Left hindlimb (tissue), 1 donor: Measurements from ENCODE around the gene BTBD6.

Experiments
- DNase-seq: peaks from one replicate; pipeline ENCODE4 v3.0.0-alpha.2; 2018

The BTBD6 gene

GRCh38 chr14:105211758-105212089 lies 36.6 kb upstream of the BTBD6 start:
- DNase-seq = no peak

DNA sequence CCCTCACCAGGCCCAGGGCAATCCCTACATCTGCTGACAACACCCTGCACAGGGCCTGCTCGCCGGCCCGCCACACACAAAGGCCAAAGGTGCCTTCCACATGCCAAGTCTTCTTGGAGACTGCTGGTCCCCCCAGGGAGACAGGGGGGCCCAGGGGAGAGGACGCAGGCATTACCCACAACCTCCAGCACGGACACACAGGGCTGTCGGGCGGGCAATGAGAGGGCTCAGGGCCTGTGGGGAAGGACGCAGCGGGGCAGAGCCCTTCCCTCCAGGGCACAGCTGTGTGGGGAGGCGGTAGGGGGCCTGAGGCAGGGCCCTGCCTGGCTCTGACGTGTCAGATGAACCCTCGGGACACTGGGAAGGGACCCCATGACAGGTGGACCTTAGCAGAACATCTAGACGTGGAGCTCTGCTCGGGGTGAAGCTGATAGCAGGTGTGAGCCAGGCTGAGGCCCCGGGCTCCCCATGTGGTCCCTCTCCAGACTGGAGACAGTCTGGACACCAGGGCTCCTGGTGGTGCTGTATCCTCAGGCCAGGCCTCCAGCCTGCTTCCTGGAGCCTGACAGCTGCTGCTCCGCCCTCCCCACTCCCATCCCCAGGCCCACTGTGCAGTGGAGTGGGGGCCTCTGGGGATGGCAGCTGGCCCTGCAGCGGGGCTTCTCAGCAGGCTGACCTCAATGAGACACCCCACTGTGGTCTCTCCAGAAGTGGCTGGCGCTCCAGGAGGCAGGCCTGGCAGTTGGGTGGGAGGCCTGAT lies 35.6 kb upstream of the BTBD6 start:
- peak; percentile 58 for DNase-seq

DNA sequence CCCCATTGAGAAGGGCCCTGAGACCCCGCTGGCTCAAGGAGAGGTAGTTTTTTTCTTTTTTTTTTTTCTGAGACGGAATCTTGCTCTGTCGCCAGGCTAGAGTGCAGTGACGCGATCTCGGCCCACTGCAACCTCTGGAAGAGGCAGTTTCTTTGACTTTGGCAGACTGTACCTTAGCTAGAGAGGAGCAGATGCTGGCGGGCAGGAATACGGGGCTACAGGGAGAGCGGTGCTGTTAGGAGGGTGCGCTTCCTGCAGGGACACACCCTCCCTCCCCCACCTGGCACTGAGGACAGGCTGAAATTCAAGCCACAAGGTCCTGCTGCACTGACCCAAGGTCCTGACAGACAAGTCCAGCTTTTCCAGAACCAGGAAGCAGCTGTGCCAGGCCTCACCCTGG lies 35.0 kb upstream of the BTBD6 start:
- DNase-seq = no peak

- DNase-seq = no peak
Measured at GRCh38 chr14:105214324-105214915, 33.9 kb upstream of the BTBD6 start.

GRCh38 chr14:105215602-105216001 lies 32.7 kb upstream of the BTBD6 start:
- no peak for DNase-seq

DNA sequence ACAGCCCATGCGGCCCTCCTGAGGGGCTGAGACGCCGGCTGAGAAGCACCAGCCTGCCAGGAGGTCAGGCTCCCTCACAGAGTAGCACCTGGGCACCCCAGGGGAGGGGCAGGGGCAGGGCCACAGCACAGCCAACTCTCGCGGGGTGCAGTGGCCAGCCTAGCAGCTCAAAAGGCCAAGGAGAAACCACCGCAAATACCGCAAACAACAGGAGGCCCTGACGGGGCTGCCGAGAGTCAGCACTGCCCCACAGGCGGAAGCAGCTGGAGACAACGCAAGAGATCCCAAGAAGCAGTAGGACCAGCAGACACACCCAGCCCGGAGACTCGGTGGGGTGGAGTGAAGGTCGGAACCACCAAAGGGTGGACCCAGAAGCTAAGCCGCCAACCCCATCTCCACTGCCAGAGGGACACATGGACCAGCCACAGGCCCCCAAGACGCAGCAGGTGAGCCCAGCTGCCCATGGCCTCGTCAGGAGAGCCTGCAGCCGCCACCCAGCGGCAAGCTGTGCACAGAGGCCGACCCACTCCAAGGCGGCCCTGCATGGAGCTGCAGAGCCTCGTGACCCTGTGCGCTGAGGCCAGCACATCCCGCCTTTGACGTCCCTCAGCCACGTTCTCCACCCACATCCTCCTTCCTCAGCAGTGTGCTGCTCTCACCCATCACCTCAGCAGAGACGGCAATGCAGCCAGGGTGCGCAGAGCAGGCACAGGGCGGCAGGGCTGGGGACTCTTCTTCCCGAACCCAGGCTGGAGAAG lies 31.7 kb upstream of the BTBD6 start:
- DNase-seq = no peak

GRCh38 chr14:105217774-105218173 lies 30.6 kb upstream of the BTBD6 start:
- no peak for DNase-seq

DNA sequence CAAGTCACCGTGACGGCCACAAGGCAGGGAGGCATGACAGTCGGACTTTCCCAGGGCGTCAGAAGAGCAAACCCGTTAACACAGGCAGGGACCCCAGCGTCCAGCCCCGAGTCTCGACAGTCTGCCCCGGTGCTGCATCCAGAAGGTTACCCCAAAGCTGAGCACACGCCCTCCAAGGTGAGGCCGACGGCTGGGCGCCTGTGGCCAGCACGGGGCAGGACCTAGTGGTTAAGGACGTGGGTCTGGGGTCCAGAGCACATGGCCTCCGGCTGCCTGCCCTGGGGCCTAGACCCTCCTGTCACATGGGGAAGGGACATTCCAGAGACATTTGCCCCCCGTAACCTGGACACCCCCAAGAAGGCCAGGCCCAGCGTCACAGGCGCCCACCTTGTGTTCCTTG lies 29.7 kb upstream of the BTBD6 start:
- DNase-seq = no peak

- no peak for DNase-seq
Measured at GRCh38 chr14:105219043-105219612, 29.2 kb upstream of the BTBD6 start.

- no peak for DNase-seq
Measured at GRCh38 chr14:105219753-105220152, 28.6 kb upstream of the BTBD6 start.

GRCh38 chr14:105220699-105221597 lies 27.4 kb upstream of the BTBD6 start:
- DNase-seq = no peak

DNA sequence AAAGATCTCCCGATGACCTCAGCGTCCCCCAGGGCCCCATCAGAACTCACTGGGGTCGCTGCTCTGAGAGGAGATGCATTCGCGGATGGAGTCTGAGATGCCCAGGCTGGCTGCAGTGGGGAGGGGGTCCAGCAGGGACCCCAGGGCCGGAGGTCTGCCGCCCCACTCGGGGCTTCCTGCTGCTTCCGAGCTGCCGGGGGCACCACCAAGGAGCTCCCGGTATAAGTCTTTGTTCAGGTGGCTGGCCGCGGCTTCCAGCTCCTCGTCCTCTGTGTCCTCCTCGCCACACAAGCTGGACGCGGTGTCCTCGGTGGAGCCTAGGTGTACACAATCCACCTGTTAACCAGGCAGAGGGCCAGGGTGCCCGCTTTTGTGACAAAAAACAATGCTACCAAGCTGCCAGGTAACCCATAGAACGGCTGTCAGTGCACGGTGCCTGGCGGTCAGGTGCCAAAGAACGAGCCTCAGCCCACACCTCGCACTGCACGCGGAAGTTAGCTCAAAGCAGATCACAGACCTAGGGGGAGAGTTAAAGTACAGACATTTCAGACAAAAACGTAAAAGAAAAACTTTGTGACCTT lies 26.6 kb upstream of the BTBD6 start:
- DNase-seq = no peak

GRCh38 chr14:105223260-105223659 lies 25.1 kb upstream of the BTBD6 start:
- no peak for DNase-seq

DNA sequence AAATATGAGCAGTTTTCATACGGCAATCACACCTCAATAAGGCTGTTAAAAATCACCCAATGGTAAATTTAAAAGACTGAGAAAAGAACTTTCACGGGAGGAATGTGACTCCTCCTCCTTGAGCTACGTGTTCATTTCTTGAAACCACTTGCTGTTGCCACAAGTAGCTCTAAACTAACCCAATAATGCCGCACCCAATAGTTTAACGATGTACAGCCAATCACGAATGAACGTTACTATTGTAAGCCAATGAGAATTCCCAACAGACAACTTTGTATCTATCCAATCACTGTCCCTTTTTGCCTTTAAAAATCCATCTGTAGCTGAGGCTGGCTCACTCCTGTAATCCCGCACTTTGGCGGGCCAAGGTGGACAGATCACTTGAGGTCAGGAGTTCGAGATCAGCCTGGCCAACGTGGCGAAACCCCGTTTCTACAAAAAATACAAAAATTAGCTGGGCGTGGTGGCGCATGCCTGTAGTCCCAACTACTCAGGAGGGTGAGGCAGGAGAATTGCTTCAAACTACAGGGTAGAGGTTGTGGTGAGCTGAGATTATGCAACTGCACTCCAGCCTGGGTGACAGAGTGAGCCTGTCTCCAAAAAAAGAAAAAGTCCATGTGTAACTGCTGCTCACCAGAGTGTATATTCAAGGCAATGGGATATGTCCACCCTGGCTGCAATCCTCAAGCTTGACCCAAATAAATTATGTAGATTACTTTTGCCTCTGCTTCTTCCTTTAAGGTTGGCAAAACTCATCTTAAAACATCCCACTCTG lies 24.4 kb upstream of the BTBD6 start:
- no peak for DNase-seq

- DNase-seq = no peak
Measured at GRCh38 chr14:105224845-105225570, 23.3 kb upstream of the BTBD6 start.

DNA sequence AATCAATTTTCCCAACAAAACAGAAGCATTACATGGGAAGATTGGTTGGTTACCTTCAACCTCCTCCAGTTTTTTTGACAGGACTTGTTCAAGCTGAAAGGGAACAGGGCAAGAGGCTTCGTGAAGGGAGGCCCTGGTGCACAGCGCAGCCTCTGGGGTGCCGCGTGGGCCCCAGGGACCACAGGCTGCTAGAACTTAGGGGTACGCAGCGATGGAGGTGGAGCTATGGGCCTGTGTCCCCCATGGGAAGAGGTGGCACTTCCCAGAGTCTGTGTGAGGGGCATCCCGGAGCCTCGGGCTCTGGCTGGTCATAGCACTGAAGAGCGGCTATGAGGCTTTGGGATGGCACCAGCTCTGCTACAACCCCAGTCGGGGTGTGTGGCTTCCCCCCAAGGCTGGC lies 22.1 kb upstream of the BTBD6 start:
- DNase-seq = no peak

- no peak for DNase-seq
Measured at GRCh38 chr14:105227346-105227745, 21.0 kb upstream of the BTBD6 start.

DNA sequence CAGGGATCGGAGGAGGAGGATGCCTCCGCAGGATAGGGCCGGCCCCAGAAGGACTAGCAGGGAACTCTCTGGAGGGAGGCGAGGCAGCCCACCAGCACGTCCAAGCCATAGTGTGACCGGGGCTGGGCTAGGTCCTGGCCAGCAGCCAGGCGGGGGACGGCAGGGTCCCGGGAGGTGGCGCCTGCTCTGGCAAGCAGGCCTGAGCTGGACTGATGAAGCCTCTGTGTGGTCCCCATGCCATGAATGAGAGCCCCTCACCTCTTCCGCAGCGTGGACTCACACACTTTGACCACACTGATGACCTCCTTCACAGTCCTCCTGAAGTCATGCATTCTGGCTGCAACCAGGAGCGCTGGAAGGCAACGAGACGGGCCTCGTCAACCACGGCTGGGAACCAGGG lies 19.8 kb upstream of the BTBD6 start:
- DNase-seq = no peak

GRCh38 chr14:105229099-105229655 lies 19.2 kb upstream of the BTBD6 start:
- DNase-seq = no peak

GRCh38 chr14:105240811-105241576 lies 7.3 kb upstream of the BTBD6 start:
- no peak for DNase-seq
